Measurements from ENCODE around the gene EFNB1.

GRCh38 chrX:68876731-68877130 is 47.9 kb downstream of the EFNB1 start:
- TF ChIP-seq CTCF (IDR thresholded peaks at IDR 0.05) (no peak), EZH2 (IDR thresholded peaks at IDR 0.05; ENCODE audit: borderline replicate concordance, insufficient read depth, low read depth, low read length, poor library complexity, severe bottlenecking) (no peak)
